H1 (cell line): Measurements from ENCODE around the gene ODR4. TPM values are rescaled to one million over a fixed set of nuclear protein-coding genes. Genes with fewer than 3 reads are reported as not detected.
A peak's percentile ranks its signal among the peaks of the same experiment; 100 is the strongest.

Source experiments
- CTCF ChIA-PET: fragments of 300-600 bp; sonication (Branson Sonifier 250); formaldehyde crosslinking; loops from one replicate; lab custom pipeline; 2021; ENCODE audit not compliant: partially characterized antibody; lab: Charles Lee
- POLR2A ChIA-PET: fragments of 300-600 bp; sonication (Branson Sonifier 250); formaldehyde crosslinking; loops from one replicate; lab custom pipeline; 2021; ENCODE audit warnings: inconsistent platforms; ENCODE audit not compliant: partially characterized antibody; lab: Charles Lee
- DNase-seq, 2 experiments: peaks; one replicate each; pipeline versions ENCODE4 v3.0.0 to v3.0.0-alpha.2; 2010 to 2022; ENCODE audit warnings: low spot score in 2 of 2, low read depth in 1 of 2, mixed read lengths in 1 of 2
- FAIRE-seq: peaks from 2 replicates; lab custom pipeline; 2011; peaks lifted over from hg19 to GRCh38; lab: Jason Lieb, UNC
- H2AFZ ChIP-seq: 2 replicates; pipeline ENCODE4 v1.8.1; 2012; ENCODE audit warnings: low read length, inconsistent platforms
- H2AK5ac ChIP-seq: 2 replicates; pipeline ENCODE4 v1.6.1; 2013; ENCODE audit warnings: low read depth, low read length
- H2BK120ac ChIP-seq: replicated peaks from 2 replicates; pipeline ENCODE3; 2013; ENCODE audit warnings: low read depth, low read length, inconsistent platforms
- H2BK12ac ChIP-seq: 2 replicates; pipeline ENCODE4 v1.6.1; 2013; ENCODE audit warnings: low read depth, low read length
- H2BK15ac ChIP-seq: 2 replicates; pipeline ENCODE4 v1.6.1; 2013; ENCODE audit warnings: low read length
- H2BK20ac ChIP-seq: 2 replicates; pipeline ENCODE4 v1.6.1; 2013; ENCODE audit warnings: low read length
- H2BK5ac ChIP-seq: 2 replicates; pipeline ENCODE4 v1.6.1; 2013; ENCODE audit warnings: low read depth, low read length
- H3K14ac ChIP-seq: 2 replicates; pipeline ENCODE4 v1.6.1; 2013; ENCODE audit warnings: inconsistent platforms; ENCODE audit not compliant: insufficient read length
- H3K18ac ChIP-seq: 2 replicates; pipeline ENCODE4 v1.6.1; 2013; ENCODE audit warnings: low read length; ENCODE audit errors: extremely low read depth
- H3K23ac ChIP-seq: 2 replicates; pipeline ENCODE4 v1.6.1; 2013; ENCODE audit warnings: inconsistent platforms; ENCODE audit not compliant: insufficient read length
- H3K23me2 ChIP-seq: 2 replicates; pipeline ENCODE4 v1.6.1; 2013; ENCODE audit warnings: low read depth, low read length
- H3K27ac ChIP-seq: 2 replicates; pipeline ENCODE4 v1.6.1; 2011; ENCODE audit warnings: low read depth, low read length, inconsistent platforms
- H3K27me3 ChIP-seq, 4 experiments: replicated peaks in 1 of 4; 1 replicate in 1 of 4; 2 replicates in 3 of 4; pipeline versions ENCODE4 v1.6.1 to v1.8.1; 2011 to 2013; ENCODE audit warnings: low read length in 3 of 4, mild to moderate bottlenecking in 3 of 4, inconsistent platforms in 2 of 4, mixed read lengths in 2 of 4, moderate library complexity in 1 of 4; ENCODE audit not compliant: control insufficient read depth in 3 of 4, insufficient read depth in 3 of 4; ENCODE audit errors: extremely low read depth in 1 of 4
- H3K36me3 ChIP-seq, 4 experiments: 2 replicates each; pipeline versions ENCODE4 v1.6.1 to v1.8.1; 2011 to 2013; ENCODE audit warnings: mild to moderate bottlenecking in 4 of 4, low read length in 3 of 4, moderate library complexity in 2 of 4, control low read depth in 1 of 4, inconsistent platforms in 1 of 4; ENCODE audit not compliant: insufficient read depth in 4 of 4, control insufficient read depth in 2 of 4
- H3K4ac ChIP-seq: replicated peaks from 2 replicates; pipeline ENCODE3; 2013; ENCODE audit warnings: low read length, low read depth, mixed read lengths, inconsistent platforms; ENCODE audit not compliant: insufficient read length
- H3K4me1 ChIP-seq, 4 experiments: replicated peaks in 1 of 4; 1 replicate in 1 of 4; 2 replicates in 3 of 4; pipeline versions ENCODE4 v1.6.1 to v1.8.1; 2011 to 2013; ENCODE audit warnings: low read length in 3 of 4, inconsistent platforms in 2 of 4, mixed read lengths in 1 of 4; ENCODE audit not compliant: insufficient read depth in 4 of 4, control insufficient read depth in 3 of 4
- H3K4me2 ChIP-seq, 2 experiments: 2 replicates each; pipeline versions ENCODE4 v1.6.1 to v1.8.1; 2011 to 2013; ENCODE audit warnings: low read depth in 2 of 2, low read length in 2 of 2, control low read depth in 1 of 2, inconsistent platforms in 1 of 2, mild to moderate bottlenecking in 1 of 2; ENCODE audit not compliant: insufficient read depth in 1 of 2
- H3K4me3 ChIP-seq, 4 experiments: fragments of 200-600, 300-600 bp in 1 of 4; sonication (generic), shearing (Covaris generic), sonication (Bioruptor Twin) in 1 of 4; 2 replicates each; pipeline versions ENCODE4 v1.5.1 to v1.8.1; 2011 to 2016; ENCODE audit warnings: low read length in 4 of 4, low read depth in 3 of 4, control low read depth in 2 of 4, inconsistent platforms in 2 of 4, mild to moderate bottlenecking in 2 of 4, mixed read lengths in 1 of 4, moderate library complexity in 1 of 4; ENCODE audit not compliant: insufficient read depth in 2 of 4; ENCODE audit errors: extremely low read depth in 1 of 4
- H3K56ac ChIP-seq: replicated peaks from 2 replicates; pipeline ENCODE3; 2013; ENCODE audit warnings: low read depth, mild to moderate bottlenecking, mixed read lengths, low read length, inconsistent platforms; ENCODE audit not compliant: insufficient read length
- H3K79me1 ChIP-seq: 2 replicates; pipeline ENCODE4 v1.6.1; 2013; ENCODE audit warnings: low read depth, low read length, control low read depth
- H3K79me2 ChIP-seq, 2 experiments: 2 replicates each; pipeline versions ENCODE4 v1.6.1 to v1.8.1; 2012 to 2013; ENCODE audit warnings: low read length in 2 of 2, mild to moderate bottlenecking in 2 of 2, inconsistent platforms in 1 of 2; ENCODE audit not compliant: insufficient read depth in 2 of 2, control insufficient read depth in 1 of 2
- H3K9ac ChIP-seq, 4 experiments: replicated peaks in 1 of 4; 1 replicate in 1 of 4; 2 replicates in 3 of 4; pipeline versions ENCODE4 v1.6.1 to v1.8.1; 2011 to 2013; ENCODE audit warnings: low read depth in 3 of 4, low read length in 3 of 4, control low read depth in 2 of 4, mild to moderate bottlenecking in 2 of 4, moderate library complexity in 2 of 4, inconsistent platforms in 1 of 4; ENCODE audit errors: extremely low read depth in 1 of 4
- H3K9me3 ChIP-seq, 2 experiments: 2 replicates each; pipeline versions ENCODE4 v1.6.1 to v1.8.1; 2012 to 2013; ENCODE audit warnings: mild to moderate bottlenecking in 2 of 2, moderate library complexity in 2 of 2, control low read depth in 1 of 2, inconsistent platforms in 1 of 2, low read depth in 1 of 2, low read length in 1 of 2, mixed read lengths in 1 of 2; ENCODE audit not compliant: insufficient read depth in 2 of 2
- H4K20me1 ChIP-seq, 2 experiments: replicated peaks in 1 of 2; 2 replicates each; pipeline versions ENCODE3 to v1.8.1; 2011 to 2013; ENCODE audit warnings: inconsistent platforms in 2 of 2, low read length in 2 of 2, mild to moderate bottlenecking in 1 of 2; ENCODE audit not compliant: insufficient read depth in 2 of 2, control insufficient read depth in 1 of 2
- H4K5ac ChIP-seq: 2 replicates; pipeline ENCODE4 v1.6.1; 2013; ENCODE audit warnings: low read length, low read depth, mixed read lengths, inconsistent platforms; ENCODE audit not compliant: insufficient read length
- H4K8ac ChIP-seq: 2 replicates; pipeline ENCODE4 v1.8.0; 2013; ENCODE audit warnings: mild to moderate bottlenecking, moderate library complexity, low read length, inconsistent platforms; ENCODE audit not compliant: insufficient read depth; ENCODE audit errors: extremely low read depth
- H4K91ac ChIP-seq: replicated peaks from 2 replicates; pipeline ENCODE3; 2013; ENCODE audit warnings: low read length, mixed read lengths, inconsistent platforms; ENCODE audit not compliant: insufficient read length
- POLR2AphosphoS5 ChIP-seq: IDR thresholded peaks from 2 replicates; pipeline ENCODE4 v1.6.1; 2011; ENCODE audit warnings: low read depth, low read length
- SP2 ChIP-seq: IDR thresholded peaks from 2 replicates; pipeline ENCODE4 v1.6.1; 2012; ENCODE audit warnings: mild to moderate bottlenecking, low read length, inconsistent platforms
- WGBS, 2 experiments: shearing (Covaris generic) in 1 of 2; methylation state at CpG; one replicate each; pipeline versions ENCODE4 v1.1.6 to v1.1.7; 2013 to 2015; ENCODE audit warnings: low lambda C conversion rate in 2 of 2, mixed read lengths in 2 of 2, inconsistent platforms in 1 of 2, low coverage in 1 of 2, missing lambda C conversion rate in 1 of 2; ENCODE audit not compliant: insufficient replicate concordance in 2 of 2, insufficient coverage in 1 of 2, insufficient read length in 1 of 2; ENCODE audit errors: extremely low coverage in 1 of 2, missing lambda C conversion rate in 1 of 2; 5-methylcytosine and 5-hydroxymethylcytosine counted together
- polyA plus RNA-seq, 7 experiments: library from polyadenylated mRNA; depleted of rRNA in 3 of 7; stranded (reverse) in 5 of 7; unstranded in 2 of 7; fragments of >200 nt in 5 of 7; fragments of 200-250 nt in 2 of 7; gene quantifications; 1 replicate in 5 of 7; 2 replicates in 1 of 7; 4 replicates in 1 of 7; pipeline versions ENCODE4 v1.2.1 to v1.2.3, GENCODE V29; 2011 to 2013; ENCODE audit warnings: missing spikeins in 2 of 7, mixed read lengths in 2 of 7
- total RNA-seq: library from RNA; stranded (reverse); fragmentation: NEBNext Ultra II Directional; extraction: Animal tissue kit (Norgen Biotek cat#: 25700); gene quantifications from 2 replicates; pipeline ENCODE4 v1.2.1, GENCODE V29; 2021

The ODR4 gene
- total and polyA plus RNA-seq, 2 of the 8 experiments (the other 6 are each of a cell fraction or from before 2014, with no cell fraction given): 4.1 to 14.1 TPM

- no peak overlapping the region for H2BK20ac ChIP-seq
- TF ChIP-seq POLR2AphosphoS5 (no peak), SP2 (no peak)
Observed at GRCh38 chr1:186463926-186464325, 88.3 kb downstream of the ODR4 start.

More at GRCh38 chr1:186463926-186464325, 88.3 kb downstream of the ODR4 start:
- H3K56ac ChIP-seq: no peak overlapping the region
- no peak overlapping the region for H3K23ac ChIP-seq
- H3K4me3 ChIP-seq: no peak overlapping the region
- no peaks in the 10 kb centered on the region for H3K23me2 ChIP-seq
- no peak overlapping the region for H2BK5ac ChIP-seq
- H4K91ac ChIP-seq: no peak overlapping the region
- no peak overlapping the region for H3K18ac ChIP-seq
- no peak overlapping the region for H4K8ac ChIP-seq
- no peak overlapping the region for H3K4me2 ChIP-seq
- H3K79me2 ChIP-seq: no peaks in the 10 kb centered on the region
- peak; percentile 28 for FAIRE-seq
- ChIA-PET CTCF (no interaction called here), POLR2A (no interaction called here)
- H3K27ac ChIP-seq: no peak overlapping the region
- H2BK15ac ChIP-seq: no peak overlapping the region
- H3K4me1 ChIP-seq: no peaks in the 10 kb centered on the region; a peak in 2 of 7 replicates
- WGBS, 2 experiments: 83% methylated on average over 3 of the region's 3 CpGs; no CpG with 5 or more reads in 1 of the 2 experiments
- H3K9ac ChIP-seq: no peak overlapping the region
- H2BK12ac ChIP-seq: no peak overlapping the region
- no peaks in the 10 kb centered on the region for H4K20me1 ChIP-seq
- no peaks in the 10 kb centered on the region for H3K9me3 ChIP-seq
- DNase-seq: no peak
- H2AK5ac ChIP-seq: no peak overlapping the region
- H2BK120ac ChIP-seq: no peak overlapping the region
- no peak overlapping the region for H4K5ac ChIP-seq
- no peaks in the 10 kb centered on the region for H3K27me3 ChIP-seq
- H3K36me3 ChIP-seq: no peaks in the 10 kb centered on the region
- H3K4ac ChIP-seq: no peak overlapping the region
- H2AFZ ChIP-seq: no peak overlapping the region
- no peaks in the 10 kb centered on the region for H3K79me1 ChIP-seq
- no peak overlapping the region for H3K14ac ChIP-seq
